HepG2 (cell line): ENCODE measurements around the gene AGRN. TPM values are rescaled to one million over a fixed set of nuclear protein-coding genes. Genes with fewer than 3 reads are reported as not detected.

Source experiments
- CREB3 ChIP-seq: sonication (generic); formaldehyde crosslinking; IDR thresholded peaks from 2 replicates; pipeline ENCODE4 v1.5.0; 2020; ENCODE audit warnings: missing genetic modification reagents
- KLF16 ChIP-seq, 2 experiments: sonication (generic) in 1 of 2; formaldehyde crosslinking in 1 of 2; IDR thresholded peaks; 2 replicates each; pipeline versions ENCODE4 v1.6.1 to v1.8.0; 2016 to 2023; ENCODE audit warnings: missing genetic modification reagents in 2 of 2, missing compliant biosample characterization in 1 of 2
- KMT2A ChIP-seq: sonication (generic); formaldehyde crosslinking; IDR thresholded peaks from 2 replicates; pipeline ENCODE4 v1.4.0; 2020; ENCODE audit warnings: missing genetic modification reagents
- MED13 ChIP-seq: sonication (generic); formaldehyde crosslinking; IDR thresholded peaks from 2 replicates; pipeline ENCODE4 v1.5.0; 2020; ENCODE audit warnings: missing genetic modification reagents
- MTA3 ChIP-seq: sonication (generic); formaldehyde crosslinking; IDR thresholded peaks from 2 replicates; pipeline ENCODE4 v1.4.0; 2020; ENCODE audit warnings: missing genetic modification reagents
- NR2F2 ChIP-seq: IDR thresholded peaks from 2 replicates; pipeline ENCODE4 v1.6.1; 2012; ENCODE audit warnings: low read depth, inconsistent platforms, borderline replicate concordance
- PAWR ChIP-seq: sonication (generic); formaldehyde crosslinking; IDR thresholded peaks from 2 replicates; pipeline ENCODE4 v1.4.0; 2020; ENCODE audit warnings: missing genetic modification reagents, mild to moderate bottlenecking, borderline replicate concordance
- RAD51 ChIP-seq: fragments of 450-650 bp; IDR thresholded peaks from 2 replicates; pipeline ENCODE4 v1.6.1; 2016; ENCODE audit warnings: borderline replicate concordance
- REXO4 ChIP-seq: sonication (generic); formaldehyde crosslinking; IDR thresholded peaks from 2 replicates; pipeline ENCODE4 v1.8.0; 2022; ENCODE audit warnings: missing genetic modification reagents, mild to moderate bottlenecking, borderline replicate concordance
- RXRB ChIP-seq: IDR thresholded peaks from 2 replicates; pipeline ENCODE4 v1.6.1; 2016; ENCODE audit warnings: borderline replicate concordance, missing genetic modification reagents, missing compliant biosample characterization
- SMARCC2 ChIP-seq: fragments of 450-650 bp; IDR thresholded peaks from 2 replicates; pipeline ENCODE4 v1.6.1; 2017; ENCODE audit warnings: antibody characterized with exemption, mild to moderate bottlenecking
- SRF ChIP-seq: IDR thresholded peaks from 2 replicates; pipeline ENCODE4 v1.6.1; 2011; ENCODE audit warnings: mild to moderate bottlenecking, low read depth, low read length, moderate library complexity
- TAF1 ChIP-seq: sonication (generic); formaldehyde crosslinking; IDR thresholded peaks from 2 replicates; pipeline ENCODE4 v1.4.0; 2020; ENCODE audit warnings: missing genetic modification reagents
- polyA plus RNA-seq, 8 experiments: library from polyadenylated mRNA; depleted of rRNA in 3 of 8; stranded (reverse) in 7 of 8; unstranded in 1 of 8; fragments of >200 nt; fragmentation: Illumina TruSeq in 4 of 8; extraction: Trizol in 4 of 8; gene quantifications; 2 replicates each; pipeline versions ENCODE4 v1.2.1 to v1.2.3, GENCODE V29; 2011 to 2016; ENCODE audit warnings: low read depth in 4 of 8, missing spikeins in 1 of 8, mixed read lengths in 1 of 8; ENCODE audit not compliant: insufficient read depth in 1 of 8
- total RNA-seq, 5 experiments: library from RNA; depleted of rRNA; stranded (reverse); fragments of >200 nt; fragmentation: Illumina TruSeq; extraction: Trizol; gene quantifications; 2 replicates each; pipeline ENCODE4 v1.2.3, GENCODE V29; 2016; ENCODE audit warnings: low read depth in 1 of 5
- TF ChIP-seq, protein P1 (sequence below): sonication (generic); formaldehyde crosslinking; IDR thresholded peaks from 2 replicates; pipeline ENCODE4 v1.4.0; 2020; ENCODE audit warnings: missing genetic modification reagents
- TF ChIP-seq, protein P2 (sequence below), 2 experiments: sonication (generic) in 1 of 2; formaldehyde crosslinking in 1 of 2; IDR thresholded peaks; 2 replicates each; pipeline versions ENCODE4 v1.4.0 to v1.6.1; 2018 to 2020; ENCODE audit warnings: missing genetic modification reagents in 2 of 2, borderline replicate concordance in 1 of 2, low read depth in 1 of 2, mild to moderate bottlenecking in 1 of 2, missing biosample characterization in 1 of 2
- TF ChIP-seq, protein P3 (sequence below): sonication (generic); formaldehyde crosslinking; IDR thresholded peaks from 2 replicates; pipeline ENCODE4 v1.4.0; 2020; ENCODE audit warnings: missing genetic modification reagents

AGRN gene
- total and polyA plus RNA-seq, 2 of the 13 experiments (the other 11 are each of a cell fraction or from before 2014, with no cell fraction given), result 29.8 to 65.2 TPM

- TF ChIP-seq, protein P1, sequence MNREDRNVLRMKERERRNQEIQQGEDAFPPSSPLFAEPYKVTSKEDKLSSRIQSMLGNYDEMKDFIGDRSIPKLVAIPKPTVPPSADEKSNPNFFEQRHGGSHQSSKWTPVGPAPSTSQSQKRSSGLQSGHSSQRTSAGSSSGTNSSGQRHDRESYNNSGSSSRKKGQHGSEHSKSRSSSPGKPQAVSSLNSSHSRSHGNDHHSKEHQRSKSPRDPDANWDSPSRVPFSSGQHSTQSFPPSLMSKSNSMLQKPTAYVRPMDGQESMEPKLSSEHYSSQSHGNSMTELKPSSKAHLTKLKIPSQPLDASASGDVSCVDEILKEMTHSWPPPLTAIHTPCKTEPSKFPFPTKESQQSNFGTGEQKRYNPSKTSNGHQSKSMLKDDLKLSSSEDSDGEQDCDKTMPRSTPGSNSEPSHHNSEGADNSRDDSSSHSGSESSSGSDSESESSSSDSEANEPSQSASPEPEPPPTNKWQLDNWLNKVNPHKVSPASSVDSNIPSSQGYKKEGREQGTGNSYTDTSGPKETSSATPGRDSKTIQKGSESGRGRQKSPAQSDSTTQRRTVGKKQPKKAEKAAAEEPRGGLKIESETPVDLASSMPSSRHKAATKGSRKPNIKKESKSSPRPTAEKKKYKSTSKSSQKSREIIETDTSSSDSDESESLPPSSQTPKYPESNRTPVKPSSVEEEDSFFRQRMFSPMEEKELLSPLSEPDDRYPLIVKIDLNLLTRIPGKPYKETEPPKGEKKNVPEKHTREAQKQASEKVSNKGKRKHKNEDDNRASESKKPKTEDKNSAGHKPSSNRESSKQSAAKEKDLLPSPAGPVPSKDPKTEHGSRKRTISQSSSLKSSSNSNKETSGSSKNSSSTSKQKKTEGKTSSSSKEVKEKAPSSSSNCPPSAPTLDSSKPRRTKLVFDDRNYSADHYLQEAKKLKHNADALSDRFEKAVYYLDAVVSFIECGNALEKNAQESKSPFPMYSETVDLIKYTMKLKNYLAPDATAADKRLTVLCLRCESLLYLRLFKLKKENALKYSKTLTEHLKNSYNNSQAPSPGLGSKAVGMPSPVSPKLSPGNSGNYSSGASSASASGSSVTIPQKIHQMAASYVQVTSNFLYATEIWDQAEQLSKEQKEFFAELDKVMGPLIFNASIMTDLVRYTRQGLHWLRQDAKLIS (CRISPR knock-in tag), result no peak
- TF ChIP-seq MED13 (CRISPR knock-in tag) (no peak), REXO4 (no peak), TAF1 (CRISPR knock-in tag) (no peak), RAD51 (no peak), KLF16 (CRISPR knock-in tag; IDR thresholded peaks at IDR 0.05) (no peak), CREB3 (CRISPR knock-in tag) (no peak), SRF (no peak), NR2F2 (no peak), MTA3 (CRISPR knock-in tag) (no peak), RXRB (CRISPR knock-in tag) (no peak), KMT2A (CRISPR knock-in tag) (no peak), PAWR (CRISPR knock-in tag) (no peak), SMARCC2 (no peak)
- TF ChIP-seq, protein P2, sequence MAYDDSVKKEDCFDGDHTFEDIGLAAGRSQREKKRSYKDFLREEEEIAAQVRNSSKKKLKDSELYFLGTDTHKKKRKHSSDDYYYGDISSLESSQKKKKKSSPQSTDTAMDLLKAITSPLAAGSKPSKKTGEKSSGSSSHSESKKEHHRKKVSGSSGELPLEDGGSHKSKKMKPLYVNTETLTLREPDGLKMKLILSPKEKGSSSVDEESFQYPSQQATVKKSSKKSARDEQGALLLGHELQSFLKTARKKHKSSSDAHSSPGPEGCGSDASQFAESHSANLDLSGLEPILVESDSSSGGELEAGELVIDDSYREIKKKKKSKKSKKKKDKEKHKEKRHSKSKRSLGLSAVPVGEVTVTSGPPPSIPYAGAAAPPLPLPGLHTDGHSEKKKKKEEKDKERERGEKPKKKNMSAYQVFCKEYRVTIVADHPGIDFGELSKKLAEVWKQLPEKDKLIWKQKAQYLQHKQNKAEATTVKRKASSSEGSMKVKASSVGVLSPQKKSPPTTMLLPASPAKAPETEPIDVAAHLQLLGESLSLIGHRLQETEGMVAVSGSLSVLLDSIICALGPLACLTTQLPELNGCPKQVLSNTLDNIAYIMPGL (CRISPR knock-in tag; IDR thresholded peaks at IDR 0.05; ENCODE audit: borderline replicate concordance in 1 of 2, low read depth in 1 of 2), result no peak
- TF ChIP-seq, protein P3, sequence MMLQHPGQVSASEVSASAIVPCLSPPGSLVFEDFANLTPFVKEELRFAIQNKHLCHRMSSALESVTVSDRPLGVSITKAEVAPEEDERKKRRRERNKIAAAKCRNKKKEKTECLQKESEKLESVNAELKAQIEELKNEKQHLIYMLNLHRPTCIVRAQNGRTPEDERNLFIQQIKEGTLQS (CRISPR knock-in tag), result no peak
Observed at GRCh38 chr1:1021010-1021919, 1.3 kb downstream of the AGRN start (continued).
